ENCODE measurements around the gene COA8. TPM values are rescaled to one million over a fixed set of nuclear protein-coding genes. Genes with fewer than 3 reads are reported as not detected.
A peak's percentile ranks its signal among the peaks of the same experiment; 100 is the strongest.

The COA8 gene
- total and polyA plus RNA-seq, 2 of the 8 experiments (the other 6 are each of a cell fraction or from before 2014, with no cell fraction given) = 7.1 to 35.5 TPM

DNA sequence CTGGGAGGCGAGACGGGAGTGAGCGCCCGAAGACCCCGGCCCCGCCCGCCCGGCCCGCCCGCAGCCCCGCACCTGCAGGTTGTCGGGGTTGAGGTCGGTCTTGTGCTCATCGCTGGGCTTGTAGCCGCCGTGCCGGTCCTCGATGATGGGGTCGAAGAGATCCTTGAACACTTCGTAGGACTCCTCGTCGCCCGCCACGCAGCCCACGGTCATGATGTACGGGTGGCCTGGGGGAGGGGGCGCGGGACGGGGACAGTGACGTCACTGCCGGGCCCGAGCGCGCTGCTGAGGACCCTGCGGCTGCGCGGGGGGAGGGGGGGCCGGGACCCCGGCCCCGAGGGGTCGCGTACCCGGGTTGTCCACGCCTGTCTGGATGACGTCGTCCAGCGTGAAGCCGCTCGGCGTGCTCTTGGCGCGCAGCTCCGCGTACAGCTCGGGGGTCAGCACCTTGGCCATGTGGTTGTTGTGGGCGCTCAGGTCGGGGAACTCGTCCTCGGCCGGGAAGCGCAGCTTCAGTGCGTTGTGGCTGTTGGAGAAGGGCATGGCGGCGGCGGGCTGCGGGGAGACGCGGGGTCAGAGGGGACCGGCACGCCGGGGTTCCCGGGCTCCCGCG lies 40.7 kb upstream of the COA8 start (continued):
- TF ChIP-seq RBBP5 (IDR thresholded peaks at IDR 0.05; ENCODE audit: borderline replicate concordance, low read depth, low read length) (no peak; the same call in 1 of the 2 replicates), POLR2A (IDR thresholded peaks at IDR 0.05; ENCODE audit: control extremely low read depth in 1 of 2, low read depth in 2 of 2, low read length in 2 of 2) (peak in 1 of 2 experiments; percentile 78; a peak in 2 of 3 replicates), EGR1 (IDR thresholded peaks at IDR 0.05; ENCODE audit: borderline replicate concordance, low read depth, low read length) (no peak), GTF2F1 (IDR thresholded peaks at IDR 0.05; ENCODE audit: borderline replicate concordance, low read depth, low read length) (no peak), TCF12 (IDR thresholded peaks at IDR 0.05; ENCODE audit: low read depth, low read length) (no peak), TEAD4 (IDR thresholded peaks at IDR 0.05; ENCODE audit: low read depth, low read length) (no peak), CBX8 (IDR thresholded peaks at IDR 0.05; ENCODE audit: borderline replicate concordance, low read depth, low read length) (no peak), CHD1 (IDR thresholded peaks at IDR 0.05; ENCODE audit: low read depth, low read length) (no peak), BRCA1 (IDR thresholded peaks at IDR 0.05; ENCODE audit: low read depth, low read length) (no peak), NRF1 (IDR thresholded peaks at IDR 0.05; ENCODE audit: low read depth, low read length) (peak; percentile 18; the same call in 1 of the 2 replicates), YY1 (IDR thresholded peaks at IDR 0.05; ENCODE audit: low read depth, low read length) (no peak), KDM4A (IDR thresholded peaks at IDR 0.05; ENCODE audit: low read depth, low read length, severe bottlenecking) (peak; percentile 6), TBP (IDR thresholded peaks at IDR 0.05; ENCODE audit: low read depth, low read length) (no peak), BACH1 (IDR thresholded peaks at IDR 0.05; ENCODE audit: low read length) (no peak)
- TF ChIP-seq, protein P1, sequence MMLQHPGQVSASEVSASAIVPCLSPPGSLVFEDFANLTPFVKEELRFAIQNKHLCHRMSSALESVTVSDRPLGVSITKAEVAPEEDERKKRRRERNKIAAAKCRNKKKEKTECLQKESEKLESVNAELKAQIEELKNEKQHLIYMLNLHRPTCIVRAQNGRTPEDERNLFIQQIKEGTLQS (IDR thresholded peaks at IDR 0.05; ENCODE audit: insufficient read depth, low read depth, low read length) = no peak

All from H1 (cell line).